Neural cell (in vitro differentiated cells): ENCODE results near the gene TEX38.

Experiments used
- EP300 ChIP-seq: fragments of 450-650 bp; conservative IDR thresholded peaks from 2 replicates; pipeline ENCODE4 v1.6.1; 2014; ENCODE audit warnings: antibody characterized with exemption, mild to moderate bottlenecking, moderate library complexity; ENCODE audit not compliant: poor library complexity, severe bottlenecking
- POLR2AphosphoS5 ChIP-seq: IDR thresholded peaks from 2 replicates; pipeline ENCODE4 v1.6.1; 2012
- TF ChIP-seq, protein P1 (sequence below): fragments of 450-650 bp; IDR thresholded peaks from 2 replicates; pipeline ENCODE4 v1.5.1; 2014; ENCODE audit warnings: antibody characterized with exemption, mild to moderate bottlenecking, moderate library complexity; ENCODE audit not compliant: poor library complexity, severe bottlenecking

DNA sequence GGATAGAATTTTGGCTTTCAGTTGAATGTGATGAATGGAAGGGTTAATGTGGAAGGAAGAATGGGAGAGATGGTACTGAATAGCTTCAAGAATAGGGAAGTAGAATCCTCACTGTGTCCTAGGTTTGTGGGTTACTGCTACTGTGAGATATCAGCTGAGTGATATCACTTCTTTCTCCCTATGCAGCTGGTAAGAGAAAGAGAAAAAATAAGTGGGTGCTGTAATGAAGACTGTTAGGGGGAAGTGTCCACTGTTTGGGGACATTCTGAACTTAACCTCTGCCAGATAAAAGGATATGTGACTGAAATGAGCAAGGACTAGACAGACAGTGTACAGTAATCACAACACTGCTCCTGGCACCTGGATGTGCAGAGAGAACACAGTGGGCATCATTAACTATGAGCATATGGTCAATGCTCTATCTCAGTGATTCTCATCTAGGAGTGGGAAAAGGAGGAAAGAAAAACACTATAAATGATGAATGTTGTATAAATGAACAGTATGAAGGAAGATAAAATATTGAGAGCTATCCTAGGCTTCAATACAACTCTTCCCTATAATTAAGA lies 29.5 kb upstream of the TEX38 start:
- TF ChIP-seq, protein P1, sequence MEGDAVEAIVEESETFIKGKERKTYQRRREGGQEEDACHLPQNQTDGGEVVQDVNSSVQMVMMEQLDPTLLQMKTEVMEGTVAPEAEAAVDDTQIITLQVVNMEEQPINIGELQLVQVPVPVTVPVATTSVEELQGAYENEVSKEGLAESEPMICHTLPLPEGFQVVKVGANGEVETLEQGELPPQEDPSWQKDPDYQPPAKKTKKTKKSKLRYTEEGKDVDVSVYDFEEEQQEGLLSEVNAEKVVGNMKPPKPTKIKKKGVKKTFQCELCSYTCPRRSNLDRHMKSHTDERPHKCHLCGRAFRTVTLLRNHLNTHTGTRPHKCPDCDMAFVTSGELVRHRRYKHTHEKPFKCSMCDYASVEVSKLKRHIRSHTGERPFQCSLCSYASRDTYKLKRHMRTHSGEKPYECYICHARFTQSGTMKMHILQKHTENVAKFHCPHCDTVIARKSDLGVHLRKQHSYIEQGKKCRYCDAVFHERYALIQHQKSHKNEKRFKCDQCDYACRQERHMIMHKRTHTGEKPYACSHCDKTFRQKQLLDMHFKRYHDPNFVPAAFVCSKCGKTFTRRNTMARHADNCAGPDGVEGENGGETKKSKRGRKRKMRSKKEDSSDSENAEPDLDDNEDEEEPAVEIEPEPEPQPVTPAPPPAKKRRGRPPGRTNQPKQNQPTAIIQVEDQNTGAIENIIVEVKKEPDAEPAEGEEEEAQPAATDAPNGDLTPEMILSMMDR = no peak
- TF ChIP-seq EP300 (no peak), POLR2AphosphoS5 (no peak)
